ENCODE measurements around the gene MAP3K14. TPM values are rescaled to one million over a fixed set of nuclear protein-coding genes. Genes with fewer than 3 reads are reported as not detected.

Gene MAP3K14
- total and polyA plus RNA-seq, 2 experiments from 2014 or later, result 2.3 to 3.0 TPM

GRCh38 chr17:45312477-45313420 is 4.1 kb downstream of the MAP3K14 start:
- Histone ChIP-seq H3K36me3 (replicated peaks; ENCODE audit: insufficient read depth, low read depth) (no peaks in the 10 kb centered on the region), H3K4me1 (ENCODE audit: insufficient read depth) (peaks cover 41% of the 10 kb centered on the region), H3K79me2 (peaks cover 67% of the 10 kb centered on the region), H3K27ac (peak overlapping the region; percentile 85), H4K20me1 (ENCODE audit: insufficient read depth, poor library complexity, severe bottlenecking) (peaks cover 12% of the 10 kb centered on the region), H3K4me2 (peak overlapping the region; percentile 61), H3K9me2 (replicated peaks; ENCODE audit: insufficient read depth) (no peaks in the 10 kb centered on the region), H2AFZ (no peak overlapping the region), H3K4me3 (no peak overlapping the region), H3K9me3 (ENCODE audit: low read depth) (no peaks in the 10 kb centered on the region), H3K27me3 (no peaks in the 10 kb centered on the region)
- TF ChIP-seq EZH2 (IDR thresholded peaks at IDR 0.05; ENCODE audit: borderline replicate concordance) (no peak), CTCF (IDR thresholded peaks at IDR 0.05; ENCODE audit: poor library complexity) (no peak), EZH2phosphoT487 (IDR thresholded peaks at IDR 0.05; ENCODE audit: low read depth, severe bottlenecking, unreplicated experiment) (no peak)
- DNase-seq (ENCODE audit: low spot score), result no peak
- 66% methylated on average over 8 of the region's 8 CpGs for WGBS (ENCODE audit: low lambda C conversion rate, missing lambda C conversion rate)

GRCh38 chr17:45311760-45312476 is 4.9 kb downstream of the MAP3K14 start:
- no peaks in the 10 kb centered on the region for H3K9me3 ChIP-seq (ENCODE audit: low read depth)
- no peak overlapping the region for H3K4me3 ChIP-seq
- H2AFZ ChIP-seq, result no peak overlapping the region

GRCh38 chr17:45311401-45311759 is 5.4 kb downstream of the MAP3K14 start:
- Histone ChIP-seq H3K27me3 (no peaks in the 10 kb centered on the region), H3K36me3 (replicated peaks; ENCODE audit: insufficient read depth, low read depth) (no peaks in the 10 kb centered on the region), H3K4me1 (ENCODE audit: insufficient read depth) (peaks cover 40% of the 10 kb centered on the region), H3K9me3 (ENCODE audit: low read depth) (no peaks in the 10 kb centered on the region), H4K20me1 (ENCODE audit: insufficient read depth, poor library complexity, severe bottlenecking) (peaks cover 12% of the 10 kb centered on the region), H2AFZ (no peak overlapping the region), H3K4me3 (no peak overlapping the region), H3K27ac (peak overlapping the region; percentile 70), H3K4me2 (peak overlapping the region; percentile 42), H3K79me2 (peaks cover 75% of the 10 kb centered on the region), H3K9me2 (replicated peaks; ENCODE audit: insufficient read depth) (no peaks in the 10 kb centered on the region)
- 84% methylated on average over 4 of the region's 4 CpGs for WGBS (ENCODE audit: low lambda C conversion rate, missing lambda C conversion rate)
- TF ChIP-seq EZH2 (IDR thresholded peaks at IDR 0.05; ENCODE audit: borderline replicate concordance), result no peak
- TF ChIP-seq CTCF (IDR thresholded peaks at IDR 0.05; ENCODE audit: poor library complexity), result no peak
- TF ChIP-seq EZH2phosphoT487 (IDR thresholded peaks at IDR 0.05; ENCODE audit: low read depth, severe bottlenecking, unreplicated experiment), result no peak
- DNase-seq (ENCODE audit: low spot score), result no peak

More at GRCh38 chr17:45311760-45312476, 4.9 kb downstream of the MAP3K14 start:
- H3K36me3 ChIP-seq (replicated peaks; ENCODE audit: insufficient read depth, low read depth), result no peaks in the 10 kb centered on the region
- peak; percentile 90 for DNase-seq (ENCODE audit: low spot score)
- no peak for TF ChIP-seq CTCF (IDR thresholded peaks at IDR 0.05; ENCODE audit: poor library complexity)
- TF ChIP-seq EZH2phosphoT487 (IDR thresholded peaks at IDR 0.05; ENCODE audit: low read depth, severe bottlenecking, unreplicated experiment), result no peak
- TF ChIP-seq EZH2 (IDR thresholded peaks at IDR 0.05; ENCODE audit: borderline replicate concordance), result no peak
- H3K9me2 ChIP-seq (replicated peaks; ENCODE audit: insufficient read depth), result no peaks in the 10 kb centered on the region
- peaks cover 40% of the 10 kb centered on the region for H3K4me1 ChIP-seq (ENCODE audit: insufficient read depth)
- no peaks in the 10 kb centered on the region for H3K27me3 ChIP-seq
- WGBS (ENCODE audit: low lambda C conversion rate, missing lambda C conversion rate), result 63% methylated on average over 9 of the region's 10 CpGs
- H3K4me2 ChIP-seq, result peak overlapping the region; percentile 61
- peaks cover 12% of the 10 kb centered on the region for H4K20me1 ChIP-seq (ENCODE audit: insufficient read depth, poor library complexity, severe bottlenecking)
- H3K27ac ChIP-seq, result peak overlapping the region; percentile 85
- H3K79me2 ChIP-seq, result peaks cover 70% of the 10 kb centered on the region
